Astrocyte of the spinal cord (primary cell): Measurements from ENCODE around the gene CKMT2.

Experiments used
- DNase-seq: peaks from one replicate; pipeline ENCODE4 v3.0.0; 2011; ENCODE audit warnings: low read depth, low spot score
- H3K4me3 ChIP-seq: 2 replicates; pipeline ENCODE4 v1.5.1; 2011; ENCODE audit warnings: low read depth, mild to moderate bottlenecking, low read length, moderate library complexity
- CTCF ChIP-seq: IDR thresholded peaks from 2 replicates; pipeline ENCODE4 v1.5.1; 2012; ENCODE audit warnings: low read depth, mild to moderate bottlenecking, low read length, inconsistent platforms
- in situ Hi-C: cut with HindIII; loops from 2 replicates; pipeline ENCODE4 v1.10.0; 2017; ENCODE audit warnings: low sequenced_read_pairs

Gene CKMT2

DNA sequence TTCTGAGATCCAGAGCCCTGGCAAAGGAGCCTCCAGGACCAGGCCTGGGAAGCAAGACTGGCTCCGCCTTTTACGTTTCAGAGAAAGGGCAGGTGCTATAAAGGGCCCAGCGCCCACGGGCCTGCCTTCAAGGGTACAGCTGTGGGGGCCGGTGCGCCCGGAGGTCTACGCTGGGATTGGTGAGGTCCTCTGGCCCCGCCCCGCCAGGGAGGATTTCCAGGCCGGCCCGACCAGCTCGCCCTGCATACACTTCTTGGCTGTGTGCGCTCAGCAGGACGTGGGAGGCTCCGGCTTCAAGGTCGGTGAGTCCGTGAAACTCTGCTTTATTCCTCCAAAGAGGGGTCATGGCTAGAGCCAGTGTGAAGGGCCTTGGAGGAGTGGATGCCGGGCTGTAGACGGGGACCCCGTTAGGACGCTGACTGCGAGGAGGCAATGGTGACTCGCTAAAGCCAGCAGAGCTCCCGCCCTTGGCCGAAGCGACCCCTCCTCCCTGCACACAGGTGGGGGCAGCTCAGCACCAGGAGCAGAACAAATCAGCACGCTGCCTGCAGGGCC is at the start of gene CKMT2:
Gene CKMT2, plus strand, starts transcription at position 243 of the 555 bp plus-strand sequence. CDS start 17,811 bp downstream, outside the sequence.
- in situ Hi-C loops, result no loop called here
- H3K4me3 ChIP-seq, result peak within 1 kb of the TSS; percentile 26
- no peak for TF ChIP-seq CTCF
- peak; percentile 41 for DNase-seq

- no peak overlapping the region for H3K4me3 ChIP-seq
- in situ Hi-C loops, result no loop called here
- DNase-seq, result no peak
- TF ChIP-seq CTCF, result no peak
These were observed 49.0 kb upstream of the CKMT2 start for GRCh38 chr5:81183811-81184748.

DNA sequence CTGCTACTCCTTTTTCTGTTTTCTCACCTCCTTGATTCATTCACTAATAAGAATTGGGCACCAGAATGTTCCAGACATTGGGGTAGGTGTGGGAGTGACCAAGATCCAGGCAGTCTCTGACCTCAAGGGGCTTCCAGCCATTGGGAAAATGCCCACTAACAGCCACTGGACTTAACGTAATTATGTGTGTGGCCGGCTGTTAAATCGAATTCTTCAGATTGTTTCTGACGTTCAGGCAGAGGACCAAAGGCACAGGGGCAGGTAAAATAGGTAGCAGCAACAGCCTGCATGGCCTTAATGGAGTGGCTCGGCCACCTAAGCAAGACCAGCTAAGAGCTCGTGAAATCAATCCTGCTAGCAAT is 48.4 kb upstream of the CKMT2 start:
- in situ Hi-C loops, result no loop called here

GRCh38 chr5:81187885-81188284 is 45.2 kb upstream of the CKMT2 start:
- TF ChIP-seq CTCF, result no peak
- no peak overlapping the region for H3K4me3 ChIP-seq
- in situ Hi-C loops, result no loop called here
- no peak for DNase-seq

More for the DNA sequence above, 48.4 kb upstream of the CKMT2 start:
- H3K4me3 ChIP-seq, result no peak overlapping the region
- no peak for TF ChIP-seq CTCF
- DNase-seq, result no peak

- H3K4me3 ChIP-seq, result no peak overlapping the region
- in situ Hi-C loops, result no loop called here
- no peak for DNase-seq
- TF ChIP-seq CTCF, result no peak
These were observed 44.2 kb upstream of the CKMT2 start for GRCh38 chr5:81188962-81189361.

DNA sequence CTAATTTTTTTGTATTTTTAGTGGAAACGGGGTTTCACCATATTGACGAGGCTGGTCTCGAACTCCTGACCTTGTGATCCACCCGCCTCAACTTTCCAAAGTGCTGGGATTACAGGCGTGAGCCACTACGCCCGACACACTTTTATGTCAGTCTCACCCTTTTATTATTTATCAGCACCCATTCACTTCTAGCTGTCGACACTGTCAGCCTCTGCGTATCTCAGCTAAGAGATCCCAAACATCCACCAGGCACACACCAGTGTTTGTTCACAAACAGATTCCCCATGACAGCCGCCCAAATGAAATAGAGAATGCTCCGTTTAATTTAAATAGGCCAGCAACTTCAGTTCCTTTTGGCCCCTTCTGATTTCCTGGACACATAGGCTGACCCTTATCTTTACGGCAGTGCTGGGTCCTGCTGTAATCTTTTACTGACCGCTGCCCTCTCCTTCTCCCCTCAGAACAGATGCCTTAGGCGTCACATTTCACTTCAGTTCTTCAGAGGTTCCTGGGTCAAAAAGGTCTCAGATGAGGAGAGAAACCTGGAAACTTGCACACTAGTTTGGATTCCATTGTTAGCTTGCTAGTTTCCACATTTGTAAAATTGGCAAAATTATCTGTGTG is 43.1 kb upstream of the CKMT2 start:
- DNase-seq, result no peak
- in situ Hi-C loops, result no loop called here
- no peak overlapping the region for H3K4me3 ChIP-seq
- TF ChIP-seq CTCF, result no peak
